HEK293 (cell line): ENCODE data around the gene EPN2.

Experiments
- CTCF ChIA-PET: fragments of 350-600 bp; formaldehyde crosslinking; extraction: SDS; loops from one replicate; lab custom pipeline; 2021; ENCODE audit warnings: antibody characterized with exemption; lab: Yijun Ruan, JAX
- POLR2A ChIA-PET: fragments of 300-600 bp; formaldehyde crosslinking; extraction: SDS; loops from one replicate; lab custom pipeline; 2020; ENCODE audit warnings: antibody characterized with exemption, inconsistent platforms; lab: Yijun Ruan, JAX
- H3K27ac ChIP-seq: fragments of 200-500 bp; sonication (Bioruptor generic); 2 replicates; pipeline ENCODE4 v1.5.1; 2014; ENCODE audit warnings: low read depth, low read length, control low read depth, inconsistent platforms; ENCODE audit errors: extremely low read depth
- H3K36me3 ChIP-seq, 2 experiments: fragments of 200-500 bp in 1 of 2; sonication (Bioruptor generic) in 1 of 2; 1 replicate in 1 of 2; 2 replicates in 1 of 2; pipeline ENCODE4 v1.5.1; 2014 to 2017; ENCODE audit warnings: inconsistent platforms in 2 of 2, low read length in 2 of 2; ENCODE audit not compliant: control insufficient read depth in 2 of 2, insufficient read depth in 1 of 2
- H3K4me1 ChIP-seq: fragments of 200-500 bp; sonication (Bioruptor generic); 2 replicates; pipeline ENCODE4 v1.5.1; 2014; ENCODE audit warnings: mild to moderate bottlenecking, low read length, inconsistent platforms; ENCODE audit not compliant: control insufficient read depth, insufficient read depth
- H3K4me3 ChIP-seq: 2 replicates; pipeline ENCODE4 v1.5.1; 2011; ENCODE audit warnings: low read depth, mild to moderate bottlenecking, control low read depth, low read length, moderate library complexity
- H3K9me3 ChIP-seq: fragments of 200-500 bp; sonication (Bioruptor generic); 2 replicates; pipeline ENCODE4 v1.5.1; 2014; ENCODE audit warnings: low read depth, low read length, inconsistent platforms; ENCODE audit not compliant: control insufficient read depth, insufficient read depth
- GLIS2 ChIP-seq: fragments of 450-650 bp; formaldehyde crosslinking; IDR thresholded peaks from 2 replicates; pipeline ENCODE4 v1.5.1; 2016; ENCODE audit warnings: missing biosample characterization, missing genetic modification characterization
- HOXA7 ChIP-seq: sonication (generic); formaldehyde crosslinking; IDR thresholded peaks from 2 replicates; pipeline ENCODE4 v1.8.1; 2022; ENCODE audit warnings: missing genetic modification reagents, borderline replicate concordance
- SETDB1 ChIP-seq: IDR thresholded peaks from one replicate; pipeline ENCODE4 v1.6.1; 2017; ENCODE audit warnings: mild to moderate bottlenecking, low read length, moderate library complexity, mixed read lengths; ENCODE audit not compliant: insufficient read length
- SP3 ChIP-seq: fragments of 450-650 bp; formaldehyde crosslinking; IDR thresholded peaks from 2 replicates; pipeline ENCODE4 v1.5.1; 2016; ENCODE audit warnings: missing biosample characterization, missing genetic modification characterization
- ZFP69B ChIP-seq: fragments of 450-650 bp; formaldehyde crosslinking; IDR thresholded peaks from 2 replicates; pipeline ENCODE4 v1.5.1; 2016; ENCODE audit warnings: missing biosample characterization, missing genetic modification characterization
- ZNF132 ChIP-seq: fragments of 450-650 bp; formaldehyde crosslinking; IDR thresholded peaks from 2 replicates; pipeline ENCODE4 v1.5.1; 2017; ENCODE audit warnings: missing biosample characterization, missing genetic modification characterization, borderline replicate concordance
- ZNF146 ChIP-seq: fragments of 450-650 bp; formaldehyde crosslinking; IDR thresholded peaks from 2 replicates; pipeline ENCODE4 v1.5.1; 2016; ENCODE audit warnings: missing biosample characterization, missing genetic modification characterization
- ZNF19 ChIP-seq: fragments of 450-650 bp; formaldehyde crosslinking; IDR thresholded peaks from 2 replicates; pipeline ENCODE4; 2016; ENCODE audit warnings: missing biosample characterization, missing genetic modification characterization, low read depth
- ZNF221 ChIP-seq: fragments of 450-650 bp; formaldehyde crosslinking; IDR thresholded peaks from 2 replicates; pipeline ENCODE4 v1.5.1; 2017; ENCODE audit warnings: missing biosample characterization, missing genetic modification characterization, borderline replicate concordance
- ZNF23 ChIP-seq: fragments of 450-650 bp; formaldehyde crosslinking; IDR thresholded peaks from 2 replicates; pipeline ENCODE4 v1.5.1; 2016; ENCODE audit warnings: missing biosample characterization, missing genetic modification characterization, borderline replicate concordance
- ZNF514 ChIP-seq: fragments of 450-650 bp; formaldehyde crosslinking; IDR thresholded peaks from 2 replicates; pipeline ENCODE4 v1.5.1; 2016; ENCODE audit warnings: missing biosample characterization, missing genetic modification characterization
- ZNF529 ChIP-seq: fragments of 450-650 bp; formaldehyde crosslinking; IDR thresholded peaks from 2 replicates; pipeline ENCODE4 v1.5.1; 2017; ENCODE audit warnings: missing genetic modification characterization, missing biosample characterization; ENCODE audit not compliant: insufficient replicate concordance
- ZNF555 ChIP-seq: fragments of 450-650 bp; formaldehyde crosslinking; conservative IDR thresholded peaks from 2 replicates; pipeline ENCODE4 v1.5.1; 2017; ENCODE audit warnings: missing biosample characterization, mild to moderate bottlenecking, missing genetic modification characterization, inconsistent platforms
- ZNF571 ChIP-seq: fragments of 450-650 bp; formaldehyde crosslinking; IDR thresholded peaks from 2 replicates; pipeline ENCODE4 v1.5.0; 2017; ENCODE audit warnings: missing biosample characterization, missing genetic modification characterization
- ZNF623 ChIP-seq: fragments of 450-650 bp; formaldehyde crosslinking; IDR thresholded peaks from 2 replicates; pipeline ENCODE4 v1.5.1; 2016; ENCODE audit warnings: missing biosample characterization, missing genetic modification characterization
- ZNF629 ChIP-seq: fragments of 450-650 bp; formaldehyde crosslinking; IDR thresholded peaks from 2 replicates; pipeline ENCODE4 v1.5.1; 2017; ENCODE audit warnings: missing biosample characterization, missing genetic modification characterization
- ZNF664 ChIP-seq: fragments of 450-650 bp; formaldehyde crosslinking; IDR thresholded peaks from 2 replicates; pipeline ENCODE4 v1.5.1; 2016; ENCODE audit warnings: missing biosample characterization, missing genetic modification characterization
- ZNF692 ChIP-seq: fragments of 450-650 bp; formaldehyde crosslinking; IDR thresholded peaks from 2 replicates; pipeline ENCODE4 v1.5.1; 2016; ENCODE audit warnings: missing biosample characterization, missing genetic modification characterization
- ZNF768 ChIP-seq: fragments of 450-650 bp; formaldehyde crosslinking; IDR thresholded peaks from 2 replicates; pipeline ENCODE4 v1.5.1; 2018; ENCODE audit warnings: missing biosample characterization, mild to moderate bottlenecking, missing genetic modification characterization
- ZSCAN30 ChIP-seq: fragments of 450-650 bp; IDR thresholded peaks from 2 replicates; pipeline ENCODE4 v1.5.1; 2018; ENCODE audit warnings: missing biosample characterization, mild to moderate bottlenecking, missing genetic modification characterization, moderate library complexity
- TF ChIP-seq, protein P1 (sequence below): fragments of 450-650 bp; formaldehyde crosslinking; IDR thresholded peaks from 2 replicates; pipeline ENCODE4 v1.5.1; 2017; ENCODE audit warnings: missing biosample characterization, missing genetic modification characterization
- TF ChIP-seq, protein P2 (sequence below): fragments of 450-650 bp; formaldehyde crosslinking; IDR thresholded peaks from 2 replicates; pipeline ENCODE4 v1.5.1; 2016; ENCODE audit warnings: missing biosample characterization, missing genetic modification characterization

EPN2 gene

DNA sequence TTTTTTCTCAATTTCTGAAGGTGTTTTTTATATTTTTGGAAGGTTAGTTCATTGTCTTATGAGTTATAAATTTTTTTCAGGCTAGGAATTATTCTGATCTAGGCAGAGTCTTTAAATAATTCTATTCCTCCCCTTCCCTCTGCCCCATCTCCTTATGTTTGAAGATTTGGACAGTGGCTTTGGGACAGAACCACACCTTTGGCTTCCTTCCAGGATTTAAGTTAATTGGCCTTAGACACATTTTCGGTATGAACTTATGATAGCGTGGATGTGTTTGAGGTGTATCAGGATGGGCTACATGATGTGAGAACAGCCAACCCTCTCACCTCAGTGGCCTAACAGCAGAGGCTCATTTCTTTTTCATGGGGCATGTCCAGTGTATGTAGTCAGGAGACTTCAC lies 24.3 kb downstream of the EPN2 start (continued):
- no peak for TF ChIP-seq ZNF132 (tag by site-specific recombination)

DNA sequence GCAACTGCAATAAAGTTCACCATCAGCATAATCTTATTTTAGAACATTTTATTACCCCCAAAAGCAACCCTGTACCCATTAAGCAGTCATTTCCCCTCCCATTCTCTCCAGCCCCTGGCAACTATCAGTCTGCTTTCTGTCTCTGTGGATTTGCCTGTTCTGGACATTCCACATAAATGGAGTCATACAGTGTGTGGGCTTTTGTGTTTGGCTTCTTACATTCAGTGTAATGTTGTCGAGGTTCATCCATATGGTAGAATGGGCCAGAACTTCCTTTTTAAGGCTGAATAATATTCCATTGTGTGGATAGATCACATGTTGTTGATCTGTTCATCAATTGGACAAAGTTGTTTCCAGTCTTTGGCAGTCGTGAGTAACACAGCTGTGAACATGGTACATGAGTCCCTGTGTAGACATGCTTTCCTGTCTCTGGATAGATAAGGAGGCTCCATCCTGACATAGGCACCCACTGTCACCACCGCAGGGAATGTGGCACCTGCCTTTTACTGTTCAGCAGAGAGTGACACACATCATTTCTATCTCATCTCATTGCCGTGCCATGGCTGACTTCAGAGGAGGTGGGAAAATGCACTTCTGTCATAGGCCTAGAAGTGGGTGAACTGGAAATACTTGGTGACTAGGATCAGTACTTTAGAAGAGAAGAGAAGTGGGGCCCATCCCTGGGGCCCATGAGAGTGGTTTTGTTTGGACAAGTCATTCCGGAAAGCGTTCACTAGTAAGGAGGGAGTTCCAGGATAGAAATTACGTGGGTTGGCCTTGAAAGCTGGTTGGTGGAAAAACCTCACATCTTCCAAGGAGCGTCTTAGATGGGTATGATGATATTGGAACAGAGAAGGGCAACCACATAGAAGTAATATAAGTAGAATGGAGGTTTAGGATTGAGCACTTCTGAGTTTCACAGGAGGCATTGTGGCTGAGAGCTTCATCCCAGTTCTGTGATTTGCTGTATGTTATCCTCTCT lies 25.8 kb downstream of the EPN2 start:
- no peak overlapping the region for H3K27ac ChIP-seq

GRCh38 chr17:19263641-19264051 lies 26.5 kb downstream of the EPN2 start:
- H3K27ac ChIP-seq, result no peak overlapping the region
- CTCF ChIA-PET, result interaction anchor here (0.6 to 0.9 kb wide), 2 partner anchors 24 to 26 kb away, joined by 3 read pairs; no protein-coding TSS in a partner anchor

More for the DNA sequence above, 25.8 kb downstream of the EPN2 start:
- TF ChIP-seq ZFP69B (tag by site-specific recombination) (peak; percentile 68; the same call in 1 of the 2 replicates), ZNF555 (tag by site-specific recombination) (no peak), ZNF146 (tag by site-specific recombination) (peak; percentile 88), ZNF629 (no peak), ZNF692 (tag by site-specific recombination) (peak; percentile 60; the same call in 1 of the 2 replicates)
- Histone ChIP-seq H3K4me3 (no peak overlapping the region), H3K36me3 (peaks cover 0 to 5% of the 10 kb centered on the region in 2 experiments; a peak in 2 of 3 replicates), H3K4me1 (peaks cover 23% of the 10 kb centered on the region), H3K9me3 (no peaks in the 10 kb centered on the region)
- ChIA-PET POLR2A (no interaction called here), CTCF (interaction anchor here (0.9 kb wide), 1 partner anchor 24 kb away, joined by 3 read pairs; no protein-coding TSS in a partner anchor)

DNA sequence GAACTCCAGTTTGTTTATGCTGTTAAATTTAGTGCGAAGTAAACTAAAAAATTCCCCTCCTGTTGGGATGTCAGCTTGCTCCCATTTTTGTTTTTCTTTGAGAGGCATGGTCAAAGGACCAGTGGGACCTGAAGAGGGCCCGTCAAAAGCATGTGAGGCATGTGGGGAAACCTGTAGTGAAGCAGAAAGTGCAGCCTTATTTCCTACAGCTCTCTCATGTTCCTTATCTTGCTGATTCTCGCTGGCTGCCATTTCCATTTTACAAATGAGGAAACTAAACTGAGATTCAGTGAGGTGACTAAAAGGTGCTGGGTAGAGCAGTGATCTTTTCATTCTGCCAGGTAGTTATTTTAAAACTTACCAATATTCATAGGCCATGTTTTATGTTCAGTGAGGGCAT lies 27.1 kb downstream of the EPN2 start:
- Histone ChIP-seq H3K4me3 (no peak overlapping the region), H3K36me3 (peaks cover 0 to 5% of the 10 kb centered on the region in 2 experiments; a peak in 2 of 3 replicates), H3K9me3 (no peaks in the 10 kb centered on the region), H3K27ac (no peak overlapping the region), H3K4me1 (peaks cover 23% of the 10 kb centered on the region)
- CTCF ChIA-PET, result interaction anchor here (0.7 kb wide), 1 partner anchor 80 kb away, joined by 5 read pairs; no protein-coding TSS in a partner anchor
- no peak for TF ChIP-seq ZNF221 (tag by site-specific recombination)
- no peak for TF ChIP-seq GLIS2 (tag by site-specific recombination)
- TF ChIP-seq ZNF23 (tag by site-specific recombination), result no peak
- TF ChIP-seq SP3 (tag by site-specific recombination), result no peak
- TF ChIP-seq ZNF514 (tag by site-specific recombination), result no peak
- no peak for TF ChIP-seq ZNF664 (tag by site-specific recombination)
- POLR2A ChIA-PET, result no interaction called here

More at GRCh38 chr17:19263641-19264051, 26.5 kb downstream of the EPN2 start:
- H3K36me3 ChIP-seq, result peaks cover 0 to 5% of the 10 kb centered on the region in 2 experiments; a peak in 2 of 3 replicates
- no peaks in the 10 kb centered on the region for H3K9me3 ChIP-seq
- no peak overlapping the region for H3K4me3 ChIP-seq
- TF ChIP-seq ZSCAN30 (tag by site-specific recombination) (no peak), ZNF623 (tag by site-specific recombination) (no peak), HOXA7 (CRISPR knock-in tag) (no peak), SETDB1 (no peak), ZNF19 (tag by site-specific recombination) (no peak), ZNF768 (tag by site-specific recombination) (no peak), ZNF571 (tag by site-specific recombination) (no peak), ZNF529 (tag by site-specific recombination) (no peak)
- TF ChIP-seq, protein P1, sequence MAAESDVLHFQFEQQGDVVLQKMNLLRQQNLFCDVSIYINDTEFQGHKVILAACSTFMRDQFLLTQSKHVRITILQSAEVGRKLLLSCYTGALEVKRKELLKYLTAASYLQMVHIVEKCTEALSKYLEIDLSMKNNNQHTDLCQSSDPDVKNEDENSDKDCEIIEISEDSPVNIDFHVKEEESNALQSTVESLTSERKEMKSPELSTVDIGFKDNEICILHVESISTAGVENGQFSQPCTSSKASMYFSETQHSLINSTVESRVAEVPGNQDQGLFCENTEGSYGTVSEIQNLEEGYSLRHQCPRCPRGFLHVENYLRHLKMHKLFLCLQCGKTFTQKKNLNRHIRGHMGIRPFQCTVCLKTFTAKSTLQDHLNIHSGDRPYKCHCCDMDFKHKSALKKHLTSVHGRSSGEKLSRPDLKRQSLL (tag by site-specific recombination), result no peak
- TF ChIP-seq, protein P2, sequence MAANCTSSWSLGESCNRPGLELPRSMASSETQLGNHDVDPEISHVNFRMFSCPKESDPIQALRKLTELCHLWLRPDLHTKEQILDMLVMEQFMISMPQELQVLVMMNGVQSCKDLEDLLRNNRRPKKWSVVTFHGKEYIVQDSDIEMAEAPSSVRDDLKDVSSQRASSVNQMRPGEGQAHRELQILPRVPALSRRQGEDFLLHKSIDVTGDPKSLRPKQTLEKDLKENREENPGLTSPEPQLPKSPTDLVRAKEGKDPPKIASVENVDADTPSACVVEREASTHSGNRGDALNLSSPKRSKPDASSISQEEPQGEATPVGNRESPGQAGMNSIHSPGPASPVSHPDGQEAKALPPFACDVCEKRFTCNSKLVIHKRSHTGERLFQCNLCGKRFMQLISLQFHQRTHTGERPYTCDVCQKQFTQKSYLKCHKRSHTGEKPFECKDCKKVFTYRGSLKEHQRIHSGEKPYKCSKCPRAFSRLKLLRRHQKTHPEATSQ (tag by site-specific recombination), result no peak
- peaks cover 23% of the 10 kb centered on the region for H3K4me1 ChIP-seq
- POLR2A ChIA-PET, result no interaction called here
